ENCODE measurements around the gene CAPZB. TPM values are rescaled to one million over a fixed set of nuclear protein-coding genes. Genes with fewer than 3 reads are reported as not detected.

Gene CAPZB
- total and polyA plus RNA-seq, 2 experiments from 2014 or later: 86.2 to 278 TPM

GRCh38 chr1:19402031-19402813 lies 83.1 kb downstream of the CAPZB start:
- Histone ChIP-seq H3K9me3 (ENCODE audit: low read depth) (no peaks in the 10 kb centered on the region), H3K36me3 (no peaks in the 10 kb centered on the region), H3K4me1 (ENCODE audit: low read depth) (peaks cover 38% of the 10 kb centered on the region), H3K27me3 (no peaks in the 10 kb centered on the region), H3K4me3 (no peak overlapping the region), H3K27ac (no peak overlapping the region)
- no peak for DNase-seq (ENCODE audit: low read depth in 1 of 2, low spot score in 1 of 2)
- TF ChIP-seq CTCF (IDR thresholded peaks at IDR 0.05; ENCODE audit: low read depth, low read length): no peak

- no peak for DNase-seq (ENCODE audit: low read depth in 1 of 2, low spot score in 1 of 2)
- peaks cover 33% of the 10 kb centered on the region for H3K4me1 ChIP-seq (ENCODE audit: low read depth)
- H3K27ac ChIP-seq: no peak overlapping the region
- no peaks in the 10 kb centered on the region for H3K27me3 ChIP-seq
- H3K9me3 ChIP-seq (ENCODE audit: low read depth): no peaks in the 10 kb centered on the region
- TF ChIP-seq CTCF (IDR thresholded peaks at IDR 0.05; ENCODE audit: low read depth, low read length): no peak
- no peaks in the 10 kb centered on the region for H3K36me3 ChIP-seq
- H3K4me3 ChIP-seq: no peak overlapping the region
Observed at GRCh38 chr1:19401535-19401889, 83.8 kb downstream of the CAPZB start.

- Histone ChIP-seq H3K27me3 (no peaks in the 10 kb centered on the region), H3K9me3 (ENCODE audit: low read depth) (no peaks in the 10 kb centered on the region), H3K4me3 (no peak overlapping the region), H3K36me3 (no peaks in the 10 kb centered on the region), H3K4me1 (ENCODE audit: low read depth) (peaks cover 30% of the 10 kb centered on the region), H3K27ac (peak overlapping the region; percentile 89)
- no peak for TF ChIP-seq CTCF (IDR thresholded peaks at IDR 0.05; ENCODE audit: low read depth, low read length)
- no peak for DNase-seq (ENCODE audit: low read depth in 1 of 2, low spot score in 1 of 2)
Observed at GRCh38 chr1:19400875-19401534, 84.3 kb downstream of the CAPZB start.

- Histone ChIP-seq H3K27ac (peak overlapping the region; percentile 89), H3K27me3 (no peaks in the 10 kb centered on the region), H3K36me3 (no peaks in the 10 kb centered on the region), H3K4me3 (no peak overlapping the region), H3K9me3 (ENCODE audit: low read depth) (no peaks in the 10 kb centered on the region), H3K4me1 (ENCODE audit: low read depth) (peaks cover 22% of the 10 kb centered on the region)
- TF ChIP-seq CTCF (IDR thresholded peaks at IDR 0.05; ENCODE audit: low read depth, low read length): no peak
- peak in 1 of 2 donors; percentile 63 for DNase-seq (ENCODE audit: low read depth in 1 of 2, low spot score in 1 of 2)
Observed at GRCh38 chr1:19400192-19400611, 85.1 kb downstream of the CAPZB start.

GRCh38 chr1:19398309-19398760 lies 87.0 kb downstream of the CAPZB start:
- peaks cover 18% of the 10 kb centered on the region for H3K4me1 ChIP-seq (ENCODE audit: low read depth)
- DNase-seq (ENCODE audit: low read depth in 1 of 2, low spot score in 1 of 2): peak in 1 of 2 donors; percentile 94
- TF ChIP-seq CTCF (IDR thresholded peaks at IDR 0.05; ENCODE audit: low read depth, low read length): peak; percentile 59
- H3K9me3 ChIP-seq (ENCODE audit: low read depth): no peaks in the 10 kb centered on the region
- no peaks in the 10 kb centered on the region for H3K36me3 ChIP-seq
- H3K27me3 ChIP-seq: no peaks in the 10 kb centered on the region
- no peak overlapping the region for H3K4me3 ChIP-seq
- H3K27ac ChIP-seq: no peak overlapping the region
